ENCODE measurements around the gene MMP7. TPM values are rescaled to one million over a fixed set of nuclear protein-coding genes. Genes with fewer than 3 reads are reported as not detected.

Gene MMP7
- total RNA-seq, 1 experiment from 2014 or later: 0.34 TPM

DNA sequence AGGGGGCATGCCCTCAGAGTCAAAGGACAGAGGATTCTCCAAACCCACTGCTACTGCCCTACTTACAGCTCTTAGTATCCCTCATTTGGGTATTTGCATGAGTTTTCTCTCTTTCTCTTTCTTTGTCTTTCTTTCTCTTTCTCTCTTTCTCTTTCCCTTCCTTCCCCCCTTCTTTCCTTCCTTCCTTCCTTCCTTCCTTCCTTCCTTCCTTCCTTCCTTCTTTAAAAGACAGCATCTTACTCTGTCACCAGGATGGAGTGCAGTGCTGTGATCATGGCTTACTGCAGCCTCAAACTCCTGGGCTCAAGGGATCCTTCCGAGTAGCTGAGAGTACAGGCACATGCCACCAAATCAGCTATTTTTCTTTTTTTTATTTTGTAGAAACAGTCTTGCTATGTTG, 14.0 kb upstream of the MMP7 start:
- ChIA-PET CTCF (no interaction called here), POLR2A (ENCODE audit: low non-redundant PET) (no interaction called here)
- no peaks in the 10 kb centered on the region for H3K27me3 ChIP-seq (replicated peaks; ENCODE audit: insufficient read depth, low read depth, low read length, poor library complexity)
- no peak overlapping the region for H3K4me3 ChIP-seq (ENCODE audit: low read depth, low read length, poor library complexity, severe bottlenecking)
- BruUV-seq (replicated peaks): no TSS peak
- no peaks in the 10 kb centered on the region for H3K9me3 ChIP-seq (ENCODE audit: low read depth, low read length, poor library complexity, severe bottlenecking)
- H3K4me1 ChIP-seq (ENCODE audit: insufficient read depth, low read length, poor library complexity, severe bottlenecking): no peaks in the 10 kb centered on the region
- TF ChIP-seq EZH2 (IDR thresholded peaks at IDR 0.05; ENCODE audit: borderline replicate concordance, low read depth, low read length, poor library complexity, severe bottlenecking) (no peak), CTCF (conservative IDR thresholded peaks at IDR 0.05; ENCODE audit: low read depth, low read length) (no peak)
- DNase-seq (ENCODE audit: low spot score): no peak
- no peak overlapping the region for H3K27ac ChIP-seq (ENCODE audit: low read depth, low read length, poor library complexity, severe bottlenecking)
- intact Hi-C loops (cut with micrococcal nuclease; ENCODE audit: unreplicated experiment): no loop called here
- no peaks in the 10 kb centered on the region for H3K36me3 ChIP-seq (ENCODE audit: insufficient read depth, low read length, poor library complexity, severe bottlenecking)

DNA sequence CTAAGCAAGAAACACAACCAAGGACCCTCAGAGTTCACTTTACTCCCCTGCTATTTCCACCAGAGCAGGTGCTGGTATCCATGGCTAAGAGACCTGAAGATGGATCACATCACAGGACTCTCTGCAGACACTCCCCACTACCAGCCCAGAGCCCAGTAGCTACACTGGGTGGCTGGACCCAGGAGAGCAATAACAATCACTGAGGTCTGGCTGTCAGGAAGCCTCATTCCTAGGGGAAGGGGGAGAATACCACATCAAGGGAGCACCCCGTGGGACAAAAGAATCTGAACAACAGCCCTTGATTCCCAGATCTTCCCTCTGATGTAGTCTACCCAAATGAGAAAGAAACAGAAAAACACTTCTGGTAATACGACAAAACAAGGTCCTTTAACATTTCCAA, 9.0 kb upstream of the MMP7 start:
- no peak for TF ChIP-seq CTCF (conservative IDR thresholded peaks at IDR 0.05; ENCODE audit: low read depth, low read length)
- H3K9me3 ChIP-seq (ENCODE audit: low read depth, low read length, poor library complexity, severe bottlenecking): no peaks in the 10 kb centered on the region
- no peaks in the 10 kb centered on the region for H3K4me1 ChIP-seq (ENCODE audit: insufficient read depth, low read length, poor library complexity, severe bottlenecking)
- BruUV-seq (replicated peaks): no TSS peak
- ChIA-PET CTCF (no interaction called here), POLR2A (ENCODE audit: low non-redundant PET) (no interaction called here)
- DNase-seq (ENCODE audit: low spot score): no peak
- H3K27me3 ChIP-seq (replicated peaks; ENCODE audit: insufficient read depth, low read depth, low read length, poor library complexity): no peaks in the 10 kb centered on the region
- H3K27ac ChIP-seq (ENCODE audit: low read depth, low read length, poor library complexity, severe bottlenecking): no peak overlapping the region
- H3K4me3 ChIP-seq (ENCODE audit: low read depth, low read length, poor library complexity, severe bottlenecking): no peak overlapping the region
- H3K36me3 ChIP-seq (ENCODE audit: insufficient read depth, low read length, poor library complexity, severe bottlenecking): no peaks in the 10 kb centered on the region
- intact Hi-C loops (cut with micrococcal nuclease; ENCODE audit: unreplicated experiment): no loop called here

GRCh38 chr11:102538932-102539331, 8.4 kb upstream of the MMP7 start:
- ChIA-PET CTCF (no interaction called here), POLR2A (ENCODE audit: low non-redundant PET) (no interaction called here)
- intact Hi-C loops (cut with micrococcal nuclease; ENCODE audit: unreplicated experiment): no loop called here
- Histone ChIP-seq H3K9me3 (ENCODE audit: low read depth, low read length, poor library complexity, severe bottlenecking) (no peaks in the 10 kb centered on the region), H3K4me1 (ENCODE audit: insufficient read depth, low read length, poor library complexity, severe bottlenecking) (no peaks in the 10 kb centered on the region), H3K27me3 (replicated peaks; ENCODE audit: insufficient read depth, low read depth, low read length, poor library complexity) (no peaks in the 10 kb centered on the region), H3K27ac (ENCODE audit: low read depth, low read length, poor library complexity, severe bottlenecking) (no peak overlapping the region), H3K36me3 (ENCODE audit: insufficient read depth, low read length, poor library complexity, severe bottlenecking) (no peaks in the 10 kb centered on the region), H3K4me3 (ENCODE audit: low read depth, low read length, poor library complexity, severe bottlenecking) (no peak overlapping the region)
- TF ChIP-seq EZH2 (IDR thresholded peaks at IDR 0.05; ENCODE audit: borderline replicate concordance, low read depth, low read length, poor library complexity, severe bottlenecking) (no peak), CTCF (conservative IDR thresholded peaks at IDR 0.05; ENCODE audit: low read depth, low read length) (no peak)
- no TSS peak for BruUV-seq (replicated peaks)
- no peak for DNase-seq (ENCODE audit: low spot score)

All from A673 (cell line).